HEK293 (cell line): ENCODE results near the gene RIMS4.

Experiments used
- EGR2 ChIP-seq: fragments of 450-650 bp; formaldehyde crosslinking; IDR thresholded peaks from 2 replicates; pipeline ENCODE4 v1.5.1; 2016; ENCODE audit warnings: low read depth, missing biosample characterization, missing genetic modification characterization
- FEZF1 ChIP-seq: fragments of 450-650 bp; formaldehyde crosslinking; IDR thresholded peaks from 2 replicates; pipeline ENCODE4 v1.5.1; 2016; ENCODE audit warnings: missing biosample characterization, missing genetic modification characterization
- KLF16 ChIP-seq: fragments of 450-650 bp; formaldehyde crosslinking; IDR thresholded peaks from 2 replicates; pipeline ENCODE4 v1.5.1; 2017; ENCODE audit warnings: missing biosample characterization, missing genetic modification characterization
- KLF7 ChIP-seq: fragments of 450-650 bp; formaldehyde crosslinking; IDR thresholded peaks from 2 replicates; pipeline ENCODE4 v1.5.1; 2016; ENCODE audit warnings: missing biosample characterization, missing genetic modification characterization, borderline replicate concordance
- MYNN ChIP-seq: fragments of 450-650 bp; formaldehyde crosslinking; IDR thresholded peaks from 2 replicates; pipeline ENCODE4 v1.5.1; 2016; ENCODE audit warnings: missing biosample characterization, missing genetic modification characterization, borderline replicate concordance
- PRDM1 ChIP-seq: fragments of 450-650 bp; formaldehyde crosslinking; IDR thresholded peaks from 2 replicates; pipeline ENCODE4; 2016; ENCODE audit warnings: missing biosample characterization, missing genetic modification characterization
- PRDM2 ChIP-seq: fragments of 450-650 bp; formaldehyde crosslinking; IDR thresholded peaks from 2 replicates; pipeline ENCODE4 v1.5.1; 2016; ENCODE audit warnings: missing biosample characterization, missing genetic modification characterization, borderline replicate concordance
- PRDM6 ChIP-seq: fragments of 450-650 bp; formaldehyde crosslinking; IDR thresholded peaks from 2 replicates; pipeline ENCODE4 v1.5.1; 2017; ENCODE audit warnings: missing biosample characterization, missing genetic modification characterization
- REPIN1 ChIP-seq: fragments of 450-650 bp; formaldehyde crosslinking; IDR thresholded peaks from 2 replicates; pipeline ENCODE4 v1.5.1; 2017; ENCODE audit warnings: missing biosample characterization, missing genetic modification characterization, low read depth
- SCRT1 ChIP-seq: fragments of 450-650 bp; formaldehyde crosslinking; IDR thresholded peaks from 2 replicates; pipeline ENCODE4 v1.5.1; 2016; ENCODE audit warnings: missing biosample characterization, missing genetic modification characterization, borderline replicate concordance
- TSHZ1 ChIP-seq: fragments of 450-650 bp; formaldehyde crosslinking; IDR thresholded peaks from 2 replicates; pipeline ENCODE4 v1.5.1; 2016; ENCODE audit warnings: missing biosample characterization, missing genetic modification characterization, borderline replicate concordance
- ZBTB48 ChIP-seq: fragments of 450-650 bp; formaldehyde crosslinking; IDR thresholded peaks from 2 replicates; pipeline ENCODE4 v1.5.1; 2016; ENCODE audit warnings: missing biosample characterization, missing genetic modification characterization
- ZFP37 ChIP-seq: fragments of 450-650 bp; formaldehyde crosslinking; IDR thresholded peaks from 2 replicates; pipeline ENCODE4 v1.5.1; 2016; ENCODE audit warnings: missing biosample characterization, missing genetic modification characterization
- ZNF138 ChIP-seq: fragments of 450-650 bp; formaldehyde crosslinking; IDR thresholded peaks from 2 replicates; pipeline ENCODE4 v1.5.1; 2016; ENCODE audit warnings: missing biosample characterization, missing genetic modification characterization, borderline replicate concordance
- ZNF18 ChIP-seq: fragments of 450-650 bp; formaldehyde crosslinking; IDR thresholded peaks from 2 replicates; pipeline ENCODE4 v1.5.1; 2016; ENCODE audit warnings: missing biosample characterization, missing genetic modification characterization
- ZNF19 ChIP-seq: fragments of 450-650 bp; formaldehyde crosslinking; IDR thresholded peaks from 2 replicates; pipeline ENCODE4; 2016; ENCODE audit warnings: missing biosample characterization, missing genetic modification characterization, low read depth
- ZNF274 ChIP-seq, 2 experiments: fragments of 200-500 bp in 1 of 2; fragments of 450-650 bp in 1 of 2; sonication (Bioruptor generic) in 1 of 2; formaldehyde crosslinking in 1 of 2; IDR thresholded peaks; 2 replicates each; pipeline versions ENCODE4 v1.5.1 to v1.6.1; 2014 to 2016; ENCODE audit warnings: borderline replicate concordance in 1 of 2, inconsistent platforms in 1 of 2, low read length in 1 of 2, missing biosample characterization in 1 of 2, missing genetic modification characterization in 1 of 2
- ZNF324 ChIP-seq: fragments of 450-650 bp; formaldehyde crosslinking; IDR thresholded peaks from 2 replicates; pipeline ENCODE4 v1.5.1; 2016; ENCODE audit warnings: missing biosample characterization, missing genetic modification characterization
- ZNF350 ChIP-seq: fragments of 450-650 bp; formaldehyde crosslinking; IDR thresholded peaks from 2 replicates; pipeline ENCODE4 v1.5.0; 2017; ENCODE audit warnings: missing biosample characterization, mild to moderate bottlenecking, missing genetic modification characterization
- ZNF37A ChIP-seq: fragments of 450-650 bp; IDR thresholded peaks from 2 replicates; pipeline ENCODE4 v1.5.1; 2018; ENCODE audit warnings: missing biosample characterization, missing genetic modification characterization
- ZNF416 ChIP-seq: fragments of 450-650 bp; formaldehyde crosslinking; IDR thresholded peaks from 2 replicates; pipeline ENCODE4 v1.5.1; 2016; ENCODE audit warnings: missing biosample characterization, missing genetic modification characterization
- ZNF433 ChIP-seq: fragments of 450-650 bp; formaldehyde crosslinking; IDR thresholded peaks from 2 replicates; pipeline ENCODE4 v1.5.1; 2016; ENCODE audit warnings: missing biosample characterization, missing genetic modification characterization, low read depth
- ZNF514 ChIP-seq: fragments of 450-650 bp; formaldehyde crosslinking; IDR thresholded peaks from 2 replicates; pipeline ENCODE4 v1.5.1; 2016; ENCODE audit warnings: missing biosample characterization, missing genetic modification characterization
- ZNF555 ChIP-seq: fragments of 450-650 bp; formaldehyde crosslinking; conservative IDR thresholded peaks from 2 replicates; pipeline ENCODE4 v1.5.1; 2017; ENCODE audit warnings: missing biosample characterization, mild to moderate bottlenecking, missing genetic modification characterization, inconsistent platforms
- ZNF585B ChIP-seq: fragments of 450-650 bp; formaldehyde crosslinking; IDR thresholded peaks from 2 replicates; pipeline ENCODE4 v1.5.1; 2016; ENCODE audit warnings: missing biosample characterization, missing genetic modification characterization
- ZNF629 ChIP-seq: fragments of 450-650 bp; formaldehyde crosslinking; IDR thresholded peaks from 2 replicates; pipeline ENCODE4 v1.5.1; 2017; ENCODE audit warnings: missing biosample characterization, missing genetic modification characterization

The RIMS4 gene

GRCh38 chr20:44714701-44715498 lies 95.4 kb downstream of the RIMS4 start, which contains the start of gene CCN5 (continued):
- TF ChIP-seq ZNF274 (IDR thresholded peaks at IDR 0.05; ENCODE audit: low read length) = no peak
- TF ChIP-seq ZNF274 (tag by site-specific recombination; IDR thresholded peaks at IDR 0.05; ENCODE audit: borderline replicate concordance) = no peak
- TF ChIP-seq ZNF19 = no peak
- TF ChIP-seq ZNF37A (tag by site-specific recombination) = no peak
- TF ChIP-seq ZNF585B (tag by site-specific recombination) = no peak
- no peak for TF ChIP-seq EGR2
- TF ChIP-seq ZNF18 (tag by site-specific recombination) = no peak
- no peak for TF ChIP-seq REPIN1 (tag by site-specific recombination)
- TF ChIP-seq TSHZ1 (tag by site-specific recombination) = no peak
- no peak for TF ChIP-seq ZNF416 (tag by site-specific recombination)
- peak; percentile 91 for TF ChIP-seq KLF16
- TF ChIP-seq KLF7 (tag by site-specific recombination) = 0 out of 2 replicates have a peak, but pooled peaks have one; percentile 36
- TF ChIP-seq PRDM6 = no peak
- TF ChIP-seq ZNF629 (tag by site-specific recombination) = no peak
- no peak for TF ChIP-seq ZNF433
- TF ChIP-seq ZNF324 (tag by site-specific recombination) = no peak
- TF ChIP-seq PRDM2 (tag by site-specific recombination) = no peak
- TF ChIP-seq ZNF350 (tag by site-specific recombination) = no peak
- TF ChIP-seq PRDM1 (tag by site-specific recombination) = no peak
- no peak for TF ChIP-seq ZFP37 (tag by site-specific recombination)
- no peak for TF ChIP-seq MYNN (tag by site-specific recombination)
- no peak for TF ChIP-seq FEZF1 (tag by site-specific recombination)
- TF ChIP-seq ZNF514 (tag by site-specific recombination) = no peak
- TF ChIP-seq ZNF555 (tag by site-specific recombination) = no peak
- peak; percentile 57; the same call in 1 of the 2 replicates for TF ChIP-seq ZBTB48
- TF ChIP-seq ZNF138 (tag by site-specific recombination) = no peak
- TF ChIP-seq SCRT1 (tag by site-specific recombination) = no peak
